ENCODE results near the gene RASEF. TPM values are rescaled to one million over a fixed set of nuclear protein-coding genes. Genes with fewer than 3 reads are reported as not detected.

Gene RASEF
- total RNA-seq, 1 experiment from 2014 or later = 2.2 TPM

DNA sequence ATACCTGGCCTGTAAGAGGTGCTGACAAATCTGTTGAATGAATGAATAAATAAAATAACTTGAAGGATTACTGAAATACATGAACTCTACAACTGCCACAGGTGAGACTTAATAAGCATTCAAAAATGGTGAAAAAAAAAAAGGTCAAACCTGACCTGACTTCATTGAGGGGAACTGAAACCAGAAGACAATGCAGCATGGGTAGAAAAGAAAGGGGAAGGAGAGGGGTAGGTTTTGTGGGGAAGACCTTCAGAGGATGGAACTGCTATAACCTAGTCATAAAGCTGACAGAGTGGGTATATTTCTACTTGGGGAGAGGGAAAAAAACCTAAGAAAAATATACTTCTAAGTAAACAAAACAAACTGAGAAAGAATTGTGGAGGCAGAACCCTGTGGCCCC lies 56.6 kb downstream of the RASEF start:
- Histone ChIP-seq H3K4ac (ENCODE audit: low read depth, low read length) (no peak overlapping the region), H4K91ac (ENCODE audit: insufficient read length, low read depth, low read length) (no peak overlapping the region), H3K27me3 (ENCODE audit: insufficient read depth, low read length) (no peaks in the 10 kb centered on the region), H3K23ac (ENCODE audit: insufficient read length, low read depth, low read length) (no peak overlapping the region), H2AFZ (ENCODE audit: low read length) (no peak overlapping the region), H3K9ac (ENCODE audit: extremely low read depth, insufficient read length, low read length) (no peak overlapping the region), H3K9me3 (ENCODE audit: control insufficient read depth, low read depth, low read length) (no peaks in the 10 kb centered on the region), H3K4me1 (ENCODE audit: insufficient read depth, low read length) (no peaks in the 10 kb centered on the region), H3K56ac (ENCODE audit: insufficient read length, low read depth, low read length) (no peak overlapping the region), H3K14ac (ENCODE audit: insufficient read depth, low read length) (no peak overlapping the region), H4K20me1 (ENCODE audit: control insufficient read depth, insufficient read depth, insufficient read length) (no peaks in the 10 kb centered on the region), H3K18ac (ENCODE audit: insufficient read length, low read depth, low read length) (no peak overlapping the region), H4K8ac (replicated peaks; ENCODE audit: insufficient read length, low read depth, low read length) (no peak overlapping the region), H4K5ac (ENCODE audit: insufficient read length, low read depth, low read length) (no peak overlapping the region), H3K23me2 (ENCODE audit: insufficient read length, low read depth, low read length, poor library complexity, severe bottlenecking) (no peaks in the 10 kb centered on the region), H2AK5ac (ENCODE audit: insufficient read length, low read length) (no peak overlapping the region), H3K79me1 (ENCODE audit: insufficient read depth, low read depth, low read length, poor library complexity, severe bottlenecking) (no peaks in the 10 kb centered on the region), H2BK15ac (ENCODE audit: low read depth, low read length) (no peak overlapping the region), H2BK12ac (ENCODE audit: insufficient read length, low read depth, low read length) (no peak overlapping the region), H3K79me2 (ENCODE audit: insufficient read depth, low read length) (no peaks in the 10 kb centered on the region), H2BK5ac (ENCODE audit: insufficient read length, low read length) (no peak overlapping the region), H3T11ph (ENCODE audit: low read length) (no peak overlapping the region), H3K27ac (ENCODE audit: insufficient read length, low read depth, low read length) (no peak overlapping the region), H2BK120ac (ENCODE audit: low read depth, low read length, poor library complexity, severe bottlenecking) (no peak overlapping the region), H3K4me2 (ENCODE audit: insufficient read depth, insufficient read length, low read length) (no peak overlapping the region), H2BK20ac (ENCODE audit: low read depth, low read length, poor library complexity, severe bottlenecking) (no peak overlapping the region)
- Mint-ChIP-seq H3K4me3 (no peak overlapping the region), H3K4me1 (no peaks in the 10 kb centered on the region), H3K27ac (no peak overlapping the region), H3K27me3 (ENCODE audit: low read depth) (no peaks in the 10 kb centered on the region), H3K36me3 (ENCODE audit: insufficient read depth in 1 of 3, low read depth in 3 of 3) (no peaks in the 10 kb centered on the region), H3K9me3 (no peaks in the 10 kb centered on the region)
- no peak for DNase-seq
- TF ChIP-seq, protein P1, sequence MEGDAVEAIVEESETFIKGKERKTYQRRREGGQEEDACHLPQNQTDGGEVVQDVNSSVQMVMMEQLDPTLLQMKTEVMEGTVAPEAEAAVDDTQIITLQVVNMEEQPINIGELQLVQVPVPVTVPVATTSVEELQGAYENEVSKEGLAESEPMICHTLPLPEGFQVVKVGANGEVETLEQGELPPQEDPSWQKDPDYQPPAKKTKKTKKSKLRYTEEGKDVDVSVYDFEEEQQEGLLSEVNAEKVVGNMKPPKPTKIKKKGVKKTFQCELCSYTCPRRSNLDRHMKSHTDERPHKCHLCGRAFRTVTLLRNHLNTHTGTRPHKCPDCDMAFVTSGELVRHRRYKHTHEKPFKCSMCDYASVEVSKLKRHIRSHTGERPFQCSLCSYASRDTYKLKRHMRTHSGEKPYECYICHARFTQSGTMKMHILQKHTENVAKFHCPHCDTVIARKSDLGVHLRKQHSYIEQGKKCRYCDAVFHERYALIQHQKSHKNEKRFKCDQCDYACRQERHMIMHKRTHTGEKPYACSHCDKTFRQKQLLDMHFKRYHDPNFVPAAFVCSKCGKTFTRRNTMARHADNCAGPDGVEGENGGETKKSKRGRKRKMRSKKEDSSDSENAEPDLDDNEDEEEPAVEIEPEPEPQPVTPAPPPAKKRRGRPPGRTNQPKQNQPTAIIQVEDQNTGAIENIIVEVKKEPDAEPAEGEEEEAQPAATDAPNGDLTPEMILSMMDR (conservative IDR thresholded peaks at IDR 0.05) = no peak

Measured in H9 (cell line).